ENCODE measurements around the gene MEGF11.

DNA sequence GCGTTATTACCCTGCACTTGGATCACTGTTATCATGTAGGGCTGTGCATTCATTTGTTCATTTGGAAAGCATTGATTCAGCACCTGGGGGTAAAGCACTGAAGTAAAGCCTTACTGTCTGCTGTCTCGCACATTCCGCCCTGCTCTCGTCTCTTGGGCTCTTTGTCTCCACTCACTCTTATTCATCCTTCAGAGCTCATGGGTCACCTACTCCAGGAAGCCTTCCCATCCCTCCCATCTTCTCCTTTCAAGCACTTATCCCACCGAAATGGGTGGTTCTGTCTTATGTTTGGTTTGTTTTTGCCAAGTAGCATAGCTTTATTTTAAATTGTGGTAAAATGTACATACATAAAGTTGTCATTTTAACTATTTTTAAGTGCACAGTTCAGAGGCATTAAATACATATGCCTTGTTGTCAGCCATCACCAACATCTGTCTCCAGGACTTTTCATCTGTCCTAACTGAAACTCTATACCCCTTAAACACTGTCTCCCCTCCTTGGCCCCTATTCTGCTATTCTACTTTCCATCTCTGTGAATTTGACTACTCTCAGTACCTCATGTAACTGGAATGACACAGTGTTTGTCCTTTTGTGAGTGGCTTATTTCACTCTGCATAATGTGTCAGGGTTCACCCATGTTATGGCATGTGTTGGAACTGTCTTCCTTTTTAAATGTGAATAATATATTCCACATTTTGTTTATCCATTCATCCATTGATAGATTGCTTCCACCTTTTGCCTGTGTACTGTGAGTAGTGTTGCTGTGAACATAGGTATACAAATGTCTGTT lies 49.1 kb upstream of the MEGF11 start:
- TF ChIP-seq, protein P1, sequence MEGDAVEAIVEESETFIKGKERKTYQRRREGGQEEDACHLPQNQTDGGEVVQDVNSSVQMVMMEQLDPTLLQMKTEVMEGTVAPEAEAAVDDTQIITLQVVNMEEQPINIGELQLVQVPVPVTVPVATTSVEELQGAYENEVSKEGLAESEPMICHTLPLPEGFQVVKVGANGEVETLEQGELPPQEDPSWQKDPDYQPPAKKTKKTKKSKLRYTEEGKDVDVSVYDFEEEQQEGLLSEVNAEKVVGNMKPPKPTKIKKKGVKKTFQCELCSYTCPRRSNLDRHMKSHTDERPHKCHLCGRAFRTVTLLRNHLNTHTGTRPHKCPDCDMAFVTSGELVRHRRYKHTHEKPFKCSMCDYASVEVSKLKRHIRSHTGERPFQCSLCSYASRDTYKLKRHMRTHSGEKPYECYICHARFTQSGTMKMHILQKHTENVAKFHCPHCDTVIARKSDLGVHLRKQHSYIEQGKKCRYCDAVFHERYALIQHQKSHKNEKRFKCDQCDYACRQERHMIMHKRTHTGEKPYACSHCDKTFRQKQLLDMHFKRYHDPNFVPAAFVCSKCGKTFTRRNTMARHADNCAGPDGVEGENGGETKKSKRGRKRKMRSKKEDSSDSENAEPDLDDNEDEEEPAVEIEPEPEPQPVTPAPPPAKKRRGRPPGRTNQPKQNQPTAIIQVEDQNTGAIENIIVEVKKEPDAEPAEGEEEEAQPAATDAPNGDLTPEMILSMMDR (conservative IDR thresholded peaks at IDR 0.05; ENCODE audit: low read length), result no peak
- TF ChIP-seq EZH2phosphoT487 (IDR thresholded peaks at IDR 0.05; ENCODE audit: borderline replicate concordance), result no peak
